Tibial nerve (tissue), 4 donors: ENCODE measurements around the gene ZBTB7C.

Experiments used
- EP300 ChIP-seq, 2 donors: sonication (generic); formaldehyde crosslinking; IDR thresholded peaks; one replicate each; pipeline ENCODE4 v1.6.1; 2017; ENCODE audit warnings: antibody characterized with exemption in 2 of 2, mild to moderate bottlenecking in 1 of 2
- POLR2A ChIP-seq, 2 donors: fragments of 450-650 bp; IDR thresholded peaks; one replicate each; pipeline ENCODE4 v1.6.1; 2017; ENCODE audit warnings: antibody characterized with exemption in 2 of 2, mild to moderate bottlenecking in 2 of 2, moderate library complexity in 2 of 2
- TF ChIP-seq, protein P1 (sequence below), 5 experiments: fragments of 200-600 bp in 3 of 5; fragments of 450-650 bp in 2 of 5; sonication (generic) in 3 of 5; IDR thresholded peaks; one replicate each; pipeline ENCODE4 v1.5.1; 2016 to 2019; ENCODE audit warnings: antibody characterized with exemption in 5 of 5, mild to moderate bottlenecking in 3 of 5, moderate library complexity in 2 of 5

DNA sequence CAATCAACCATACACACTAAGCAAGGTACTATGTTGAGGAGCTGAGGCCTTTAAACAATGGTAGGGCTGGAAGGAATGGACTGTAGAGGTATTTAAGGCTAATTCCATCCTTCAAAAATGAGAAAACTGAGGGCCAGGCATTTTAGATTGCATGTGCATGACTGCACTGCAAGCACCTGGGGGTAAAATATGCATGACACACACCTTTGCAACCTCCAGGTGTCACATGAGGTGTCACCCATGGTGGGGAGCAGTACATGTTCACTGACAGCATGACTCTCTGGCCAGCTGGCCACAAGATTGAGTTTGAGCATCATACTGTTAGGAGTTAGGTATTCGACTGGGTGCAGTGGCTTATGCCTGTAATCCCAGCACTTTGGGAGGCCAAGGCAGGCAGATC, 182.8 kb downstream of the ZBTB7C start:
- TF ChIP-seq, protein P1, sequence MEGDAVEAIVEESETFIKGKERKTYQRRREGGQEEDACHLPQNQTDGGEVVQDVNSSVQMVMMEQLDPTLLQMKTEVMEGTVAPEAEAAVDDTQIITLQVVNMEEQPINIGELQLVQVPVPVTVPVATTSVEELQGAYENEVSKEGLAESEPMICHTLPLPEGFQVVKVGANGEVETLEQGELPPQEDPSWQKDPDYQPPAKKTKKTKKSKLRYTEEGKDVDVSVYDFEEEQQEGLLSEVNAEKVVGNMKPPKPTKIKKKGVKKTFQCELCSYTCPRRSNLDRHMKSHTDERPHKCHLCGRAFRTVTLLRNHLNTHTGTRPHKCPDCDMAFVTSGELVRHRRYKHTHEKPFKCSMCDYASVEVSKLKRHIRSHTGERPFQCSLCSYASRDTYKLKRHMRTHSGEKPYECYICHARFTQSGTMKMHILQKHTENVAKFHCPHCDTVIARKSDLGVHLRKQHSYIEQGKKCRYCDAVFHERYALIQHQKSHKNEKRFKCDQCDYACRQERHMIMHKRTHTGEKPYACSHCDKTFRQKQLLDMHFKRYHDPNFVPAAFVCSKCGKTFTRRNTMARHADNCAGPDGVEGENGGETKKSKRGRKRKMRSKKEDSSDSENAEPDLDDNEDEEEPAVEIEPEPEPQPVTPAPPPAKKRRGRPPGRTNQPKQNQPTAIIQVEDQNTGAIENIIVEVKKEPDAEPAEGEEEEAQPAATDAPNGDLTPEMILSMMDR (IDR thresholded peaks at IDR 0.05), result no peak
- TF ChIP-seq POLR2A (IDR thresholded peaks at IDR 0.05), result no peak
- TF ChIP-seq EP300 (IDR thresholded peaks at IDR 0.05), result no peak
